MCF 10A (cell line): ENCODE measurements around the gene FSD1L. TPM values are rescaled to one million over a fixed set of nuclear protein-coding genes. Genes with fewer than 3 reads are reported as not detected.
A peak's percentile ranks its signal among the peaks of the same experiment; 100 is the strongest.

Experiments used
- BruUV-seq: library from RNA; stranded (reverse); fragments of 400-500 nt; replicated peaks from 2 replicates; lab custom pipeline; 2021; lab: Mats Ljungman, UMichigan
- CTCF ChIA-PET: fragments of 300-600 bp; sonication (Branson Sonifier 250); formaldehyde crosslinking; extraction: SDS; loops from one replicate; lab custom pipeline; 2021; ENCODE audit warnings: antibody characterized with exemption, inconsistent platforms; lab: Yijun Ruan, JAX
- POLR2A ChIA-PET: fragments of 300-600, 350-650 bp; sonication (Branson Sonifier 250); formaldehyde crosslinking; extraction: SDS; loops from one replicate; lab custom pipeline; 2020; ENCODE audit warnings: antibody characterized with exemption, inconsistent platforms; lab: Yijun Ruan, JAX
- DNase-seq: peaks from one replicate; pipeline ENCODE4 v3.0.0-alpha.2; 2018; ENCODE audit not compliant: unreplicated experiment
- H3K27ac Mint-ChIP-seq: one replicate; pipeline ENCODE4 v1.8.0; 2022; ENCODE audit warnings: mild to moderate bottlenecking, low read depth, mixed read lengths; ENCODE audit not compliant: unreplicated experiment
- H3K27me3 Mint-ChIP-seq: one replicate; pipeline ENCODE4 v1.8.0; 2022; ENCODE audit warnings: mixed read lengths; ENCODE audit not compliant: insufficient read depth, unreplicated experiment
- H3K36me3 Mint-ChIP-seq: one replicate; pipeline ENCODE4 v1.8.0; 2022; ENCODE audit warnings: mild to moderate bottlenecking, moderate library complexity, mixed read lengths; ENCODE audit not compliant: insufficient read depth, unreplicated experiment
- H3K4me1 Mint-ChIP-seq: one replicate; pipeline ENCODE4 v1.8.0; 2022; ENCODE audit warnings: mixed read lengths; ENCODE audit not compliant: insufficient read depth, unreplicated experiment
- H3K4me3 Mint-ChIP-seq: one replicate; pipeline ENCODE4 v1.8.0; 2022; ENCODE audit warnings: mild to moderate bottlenecking, moderate library complexity, mixed read lengths; ENCODE audit not compliant: unreplicated experiment
- H3K9me3 Mint-ChIP-seq: one replicate; pipeline ENCODE4 v1.8.0; 2022; ENCODE audit warnings: mixed read lengths; ENCODE audit not compliant: unreplicated experiment
- intact Hi-C: fragments of 100-400 bp; cut with micrococcal nuclease; formaldehyde crosslinking; loops from 2 replicates; pipeline ENCODE4 v1.14.1; 2022
- total RNA-seq: library from RNA; stranded (reverse); gene quantifications from 2 replicates; pipeline ENCODE4 v1.2.3, GENCODE V29; 2022
- TF ChIP-seq, protein P1 (sequence below): fragments of 200-600 bp; IDR thresholded peaks from one replicate; pipeline ENCODE4 v1.8.0; 2022; ENCODE audit warnings: antibody characterized with exemption, mild to moderate bottlenecking; ENCODE audit not compliant: unreplicated experiment

The FSD1L gene
- total RNA-seq, 1 experiment from 2014 or later, result 7.2 TPM

- ChIA-PET POLR2A (interaction anchor here (0.6 to 1.1 kb wide), 2 partner anchors 13 to 43 kb away, joined by 3 read pairs; no protein-coding TSS in a partner anchor), CTCF (interaction anchor here (0.7 to 2.6 kb wide), 5 partner anchors 9 to 243 kb away, joined by 4 to 13 read pairs (median 5); partner anchors contain the start of gene SLC44A1)
- Mint-ChIP-seq H3K4me3 (no peak overlapping the region), H3K36me3 (no peaks in the 10 kb centered on the region), H3K27ac (no peak overlapping the region), H3K9me3 (peaks cover 7% of the 10 kb centered on the region), H3K4me1 (no peaks in the 10 kb centered on the region), H3K27me3 (no peaks in the 10 kb centered on the region)
- intact Hi-C loops, result loop anchor here (5.0 kb wide), 1 partner anchor 236 kb away; no protein-coding TSS in a partner anchor
- BruUV-seq, result no TSS peak
- TF ChIP-seq, protein P1, sequence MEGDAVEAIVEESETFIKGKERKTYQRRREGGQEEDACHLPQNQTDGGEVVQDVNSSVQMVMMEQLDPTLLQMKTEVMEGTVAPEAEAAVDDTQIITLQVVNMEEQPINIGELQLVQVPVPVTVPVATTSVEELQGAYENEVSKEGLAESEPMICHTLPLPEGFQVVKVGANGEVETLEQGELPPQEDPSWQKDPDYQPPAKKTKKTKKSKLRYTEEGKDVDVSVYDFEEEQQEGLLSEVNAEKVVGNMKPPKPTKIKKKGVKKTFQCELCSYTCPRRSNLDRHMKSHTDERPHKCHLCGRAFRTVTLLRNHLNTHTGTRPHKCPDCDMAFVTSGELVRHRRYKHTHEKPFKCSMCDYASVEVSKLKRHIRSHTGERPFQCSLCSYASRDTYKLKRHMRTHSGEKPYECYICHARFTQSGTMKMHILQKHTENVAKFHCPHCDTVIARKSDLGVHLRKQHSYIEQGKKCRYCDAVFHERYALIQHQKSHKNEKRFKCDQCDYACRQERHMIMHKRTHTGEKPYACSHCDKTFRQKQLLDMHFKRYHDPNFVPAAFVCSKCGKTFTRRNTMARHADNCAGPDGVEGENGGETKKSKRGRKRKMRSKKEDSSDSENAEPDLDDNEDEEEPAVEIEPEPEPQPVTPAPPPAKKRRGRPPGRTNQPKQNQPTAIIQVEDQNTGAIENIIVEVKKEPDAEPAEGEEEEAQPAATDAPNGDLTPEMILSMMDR, result no peak
- no peak for DNase-seq
These were observed 44.1 kb upstream of the FSD1L start for GRCh38 chr9:105403552-105404248.

GRCh38 chr9:105405514-105406131, 42.2 kb upstream of the FSD1L start:
- Mint-ChIP-seq H3K27ac (no peak overlapping the region), H3K36me3 (no peaks in the 10 kb centered on the region), H3K4me3 (no peak overlapping the region), H3K9me3 (peaks cover 14% of the 10 kb centered on the region), H3K4me1 (no peaks in the 10 kb centered on the region), H3K27me3 (no peaks in the 10 kb centered on the region)
- POLR2A ChIA-PET, result interaction anchor here (0.6 kb wide), 1 partner anchor 71 kb away, joined by 3 read pairs; no protein-coding TSS in a partner anchor
- intact Hi-C loops, result no loop called here
- DNase-seq, result no peak
- BruUV-seq, result no TSS peak
- TF ChIP-seq, protein P1, result no peak
- CTCF ChIA-PET, result interaction anchor here (0.9 to 2.2 kb wide), 4 partner anchors 8 to 627 kb away, joined by 4 to 13 read pairs (median 6); no protein-coding TSS in a partner anchor

GRCh38 chr9:105406369-105406768, 41.5 kb upstream of the FSD1L start:
- intact Hi-C loops, result no loop called here
- Mint-ChIP-seq H3K36me3 (no peaks in the 10 kb centered on the region), H3K4me1 (no peaks in the 10 kb centered on the region), H3K27ac (no peak overlapping the region), H3K9me3 (peaks cover 14% of the 10 kb centered on the region), H3K27me3 (no peaks in the 10 kb centered on the region), H3K4me3 (no peak overlapping the region)
- BruUV-seq, result no TSS peak
- no peak for DNase-seq
- TF ChIP-seq, protein P1, result no peak
- ChIA-PET POLR2A (interaction anchor here (0.6 kb wide), 1 partner anchor 71 kb away, joined by 3 read pairs; no protein-coding TSS in a partner anchor), CTCF (interaction anchor here (1.3 to 13.3 kb wide), 2 partner anchors 247 to 543 kb away, joined by 4 to 197 read pairs; no protein-coding TSS in a partner anchor)

DNA sequence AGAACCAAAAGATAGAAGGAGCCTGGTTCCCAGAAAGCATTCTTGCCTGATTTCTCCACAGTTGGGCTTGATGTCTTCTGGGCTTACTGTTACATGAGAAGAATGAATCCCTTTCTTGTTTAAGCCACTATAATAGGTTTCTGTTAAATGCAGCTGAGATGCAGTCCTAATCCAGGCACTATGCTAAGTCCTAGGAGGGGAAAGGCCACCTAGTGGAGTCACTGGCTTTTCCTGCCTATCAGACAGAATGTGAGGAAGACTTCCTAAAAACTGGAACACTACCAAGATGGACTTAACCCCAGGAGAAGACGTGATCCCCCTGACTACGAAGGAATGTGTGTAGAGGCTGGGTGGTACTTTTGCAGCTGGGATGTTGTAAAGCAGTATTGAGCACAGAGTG, 34.3 kb upstream of the FSD1L start:
- Mint-ChIP-seq H3K27me3 (no peaks in the 10 kb centered on the region), H3K9me3 (peaks cover 7% of the 10 kb centered on the region), H3K4me1 (peaks cover 6% of the 10 kb centered on the region), H3K36me3 (no peaks in the 10 kb centered on the region), H3K4me3 (no peak overlapping the region), H3K27ac (no peak overlapping the region)
- ChIA-PET CTCF (interaction anchor here (0.6 to 13.3 kb wide), 22 partner anchors 9 to 635 kb away, joined by 3 to 197 read pairs (median 4); partner anchors contain the start of gene SLC44A1), POLR2A (interaction anchor here (0.5 to 1.3 kb wide), 3 partner anchors 147 to 254 kb away, joined by 3 to 5 read pairs (median 4); no protein-coding TSS in a partner anchor)
- TF ChIP-seq, protein P1, result peak; percentile 30
- DNase-seq, result peak; percentile 55
- BruUV-seq, result no TSS peak
- intact Hi-C loops, result no loop called here
